OCI-LY3 (cell line): Measurements from ENCODE around the gene KDM1B.

Experiments used
- EZH2phosphoT487 ChIP-seq: fragments of 200-600 bp; shearing (Covaris generic); IDR thresholded peaks from 2 replicates; pipeline ENCODE4 v1.6.1; 2018; ENCODE audit warnings: antibody characterized with exemption, mixed run types, low read depth
- TF ChIP-seq, protein P1 (sequence below): fragments of 200-600, 300-600 bp; sonication (generic); IDR thresholded peaks from 2 replicates; pipeline ENCODE4 v1.5.1; 2014; ENCODE audit warnings: antibody characterized with exemption, low read length, low read depth

DNA sequence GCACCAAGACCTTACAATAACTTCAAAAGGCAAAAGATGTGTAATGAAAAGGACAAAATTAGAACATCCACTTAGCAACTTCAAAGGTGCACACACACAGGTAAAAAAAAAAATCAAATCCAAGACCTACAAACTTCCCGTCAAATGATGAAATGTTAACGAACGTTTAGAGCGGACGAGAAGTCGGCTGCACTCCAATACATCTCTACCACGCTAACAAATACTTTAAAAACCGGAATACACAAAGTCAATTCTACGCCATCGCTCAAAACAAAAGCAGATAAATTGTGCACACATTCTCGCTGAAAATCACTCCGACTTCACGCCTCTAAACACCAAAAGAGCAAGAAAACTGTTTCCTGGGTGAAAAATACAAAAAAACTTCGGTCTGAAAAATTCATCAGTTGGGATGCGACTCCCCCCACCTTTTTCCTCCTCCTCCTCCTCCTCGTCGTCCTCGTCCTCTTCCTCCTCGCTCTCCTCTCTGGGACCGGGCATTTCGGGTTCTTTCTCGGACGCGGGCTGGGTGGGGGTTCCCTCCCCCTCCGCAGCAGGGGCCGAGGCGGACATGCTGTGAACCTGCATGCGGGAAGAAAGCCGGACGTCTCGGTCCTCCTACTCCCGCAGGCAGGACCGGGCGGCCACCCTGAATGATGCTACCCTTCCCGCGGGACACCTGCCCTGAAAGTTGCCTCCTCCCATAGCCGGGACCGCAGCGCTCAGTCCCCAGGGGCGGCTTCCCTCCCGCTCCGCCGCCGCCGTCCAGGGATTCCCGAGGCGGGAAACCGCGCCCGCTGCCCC is 108.4 kb downstream of the KDM1B start:
- TF ChIP-seq, protein P1, sequence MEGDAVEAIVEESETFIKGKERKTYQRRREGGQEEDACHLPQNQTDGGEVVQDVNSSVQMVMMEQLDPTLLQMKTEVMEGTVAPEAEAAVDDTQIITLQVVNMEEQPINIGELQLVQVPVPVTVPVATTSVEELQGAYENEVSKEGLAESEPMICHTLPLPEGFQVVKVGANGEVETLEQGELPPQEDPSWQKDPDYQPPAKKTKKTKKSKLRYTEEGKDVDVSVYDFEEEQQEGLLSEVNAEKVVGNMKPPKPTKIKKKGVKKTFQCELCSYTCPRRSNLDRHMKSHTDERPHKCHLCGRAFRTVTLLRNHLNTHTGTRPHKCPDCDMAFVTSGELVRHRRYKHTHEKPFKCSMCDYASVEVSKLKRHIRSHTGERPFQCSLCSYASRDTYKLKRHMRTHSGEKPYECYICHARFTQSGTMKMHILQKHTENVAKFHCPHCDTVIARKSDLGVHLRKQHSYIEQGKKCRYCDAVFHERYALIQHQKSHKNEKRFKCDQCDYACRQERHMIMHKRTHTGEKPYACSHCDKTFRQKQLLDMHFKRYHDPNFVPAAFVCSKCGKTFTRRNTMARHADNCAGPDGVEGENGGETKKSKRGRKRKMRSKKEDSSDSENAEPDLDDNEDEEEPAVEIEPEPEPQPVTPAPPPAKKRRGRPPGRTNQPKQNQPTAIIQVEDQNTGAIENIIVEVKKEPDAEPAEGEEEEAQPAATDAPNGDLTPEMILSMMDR, result no peak
- no peak for TF ChIP-seq EZH2phosphoT487
